Spleen (tissue), 11 donors: ENCODE results near the gene GRK3. TPM values are rescaled to one million over a fixed set of nuclear protein-coding genes. Genes with fewer than 3 reads are reported as not detected.

Experiments used
- DNase-seq: peaks from one replicate; pipeline ENCODE4 v3.0.0-alpha.2; 2020
- H3K27ac ChIP-seq, 8 donors: fragments of 200-600 bp; sonication (generic) in 7 of 8; 1 replicate in 4 of 8; 2 replicates in 4 of 8; pipeline versions ENCODE4 v1.5.0 to v1.8.0; 2016 to 2021; ENCODE audit warnings: inconsistent platforms in 4 of 8, mild to moderate bottlenecking in 4 of 8, moderate library complexity in 1 of 8
- H3K27me3 ChIP-seq, 7 donors: fragments of 200-600 bp; sonication (generic) in 6 of 7; replicated peaks in 1 of 7; 1 replicate in 4 of 7; 2 replicates in 3 of 7; pipeline versions ENCODE4 v1.5.0 to v1.8.0; 2016 to 2021; ENCODE audit warnings: inconsistent platforms in 3 of 7, mild to moderate bottlenecking in 1 of 7
- H3K36me3 ChIP-seq, 6 donors: fragments of 200-600 bp; sonication (generic) in 5 of 6; 1 replicate in 4 of 6; 2 replicates in 2 of 6; pipeline versions ENCODE4 v1.5.0 to v1.8.0; 2016 to 2021; ENCODE audit warnings: inconsistent platforms in 2 of 6
- H3K4me1 ChIP-seq, 6 donors: fragments of 200-600 bp; sonication (generic) in 5 of 6; 1 replicate in 3 of 6; 2 replicates in 3 of 6; pipeline versions ENCODE4 v1.5.0 to v1.8.0; 2016 to 2021; ENCODE audit warnings: inconsistent platforms in 3 of 6
- H3K4me3 ChIP-seq, 8 donors: fragments of 200-600 bp; sonication (generic) in 7 of 8; 1 replicate in 4 of 8; 2 replicates in 4 of 8; pipeline versions ENCODE4 v1.5.0 to v1.8.0; 2016 to 2021; ENCODE audit warnings: inconsistent platforms in 4 of 8, mild to moderate bottlenecking in 4 of 8, moderate library complexity in 2 of 8
- H3K9me3 ChIP-seq, 8 donors: fragments of 200-600 bp; sonication (generic) in 7 of 8; 1 replicate in 4 of 8; 2 replicates in 4 of 8; pipeline versions ENCODE4 v1.5.0 to v1.8.0; 2016 to 2021; ENCODE audit warnings: inconsistent platforms in 4 of 8
- CTCF ChIP-seq, 11 experiments: fragments of 200-600 bp in 7 of 11; fragments of 450-650 bp in 4 of 11; sonication (generic) in 4 of 11; IDR thresholded peaks in 8 of 11; conservative IDR thresholded peaks in 3 of 11; 1 replicate in 7 of 11; 2 replicates in 4 of 11; pipeline versions ENCODE4 v1.4.0 to v1.8.0; 2016 to 2021; ENCODE audit warnings: antibody characterized with exemption in 11 of 11, inconsistent platforms in 4 of 11, mild to moderate bottlenecking in 1 of 11
- POLR2A ChIP-seq, 3 donors: fragments of 450-650 bp; IDR thresholded peaks; one replicate each; pipeline ENCODE4 v1.5.1; 2017; ENCODE audit warnings: antibody characterized with exemption in 3 of 3, mild to moderate bottlenecking in 1 of 3
- POLR2AphosphoS5 ChIP-seq, 3 donors: sonication (generic); formaldehyde crosslinking; IDR thresholded peaks; one replicate each; pipeline ENCODE4 v1.5.1; 2017; ENCODE audit warnings: antibody characterized with exemption in 3 of 3
- WGBS, 5 donors: extraction: QIAGEN DNeasy Blood & Tissue Kit in 3 of 5; methylation state at CpG; one replicate each; pipeline versions ENCODE4 v1.1.5 to v1.1.7; 2013 to 2018; 5-methylcytosine and 5-hydroxymethylcytosine counted together
- intact Hi-C: fragments of 100-400 bp; cut with DNase I; formaldehyde crosslinking; loops from one replicate; pipeline ENCODE4 v1.15.0; 2023; ENCODE audit warnings: low total_unique reads
- polyA plus RNA-seq, 3 donors: library from polyadenylated mRNA; stranded (reverse); fragments of 200-250 nt; gene quantifications; one replicate each; pipeline ENCODE4 v1.2.1, GENCODE V29; 2013
- total RNA-seq, 7 donors: library from RNA; depleted of rRNA in 3 of 7; stranded (reverse); fragments of >200 nt in 3 of 7; fragmentation: NEBNext Ultra II Directional in 4 of 7; extraction: Animal tissue kit (Norgen Biotek cat#: 25700) in 4 of 7; gene quantifications; one replicate each; pipeline versions ENCODE4 v1.1.0 to v1.2.1, GENCODE V29; 2016 to 2021
- donor health status: healthy with polysubstance abuse.
- donor health status: DM: no; HTN: no; CAD: no; lungs with moderate emphysema.
- donor health status: DM: no; HTN: no; CAD: no.
- donor health status: Bipolar disorder and iron deficiency.
- donor health status: healthy.
- donor health status: DM: no; HTN: no; CAD: no.
- donor health status: DM: yes; HTN: yes; CAD: no.

Gene GRK3
- total and polyA plus RNA-seq, 10 donors = 9.3 to 60.7 (median 45.7) TPM

- TF ChIP-seq CTCF (IDR thresholded peaks at IDR 0.05 in 8 of 11, conservative IDR thresholded peaks at IDR 0.05 in 3 of 11) = no peak
- peak in 1 of 3 donors; percentile 19 for TF ChIP-seq POLR2AphosphoS5 (IDR thresholded peaks at IDR 0.05)
- TF ChIP-seq POLR2A (IDR thresholded peaks at IDR 0.05) = no peak
- H3K4me3 ChIP-seq = no peak overlapping the region
- peaks cover 0 to 6% (median 0%) of the 10 kb centered on the region in 8 donors for H3K9me3 ChIP-seq
- 82 to 92% (median 88%) methylated on average over 4 of the region's 4 CpGs for WGBS, 5 donors
- no peaks in the 10 kb centered on the region for H3K27me3 ChIP-seq
- H3K27ac ChIP-seq = peak overlapping the region in 3 of 8 donors; percentile 12 to 31 (median 27)
- DNase-seq = no peak
- no peaks in the 10 kb centered on the region for H3K36me3 ChIP-seq
- intact Hi-C loops = no loop called here
- H3K4me1 ChIP-seq = peaks cover 4 to 31% (median 14%) of the 10 kb centered on the region in 6 donors
These were observed 23.4 kb upstream of the GRK3 start for GRCh38 chr22:25540908-25541660.

GRCh38 chr22:25542191-25542590, 22.3 kb upstream of the GRK3 start:
- intact Hi-C loops = no loop called here
- WGBS, 5 donors = 88 to 100% (median 94%) methylated on average over 1 of the region's 1 CpG
- Histone ChIP-seq H3K9me3 (peaks cover 0 to 6% (median 0%) of the 10 kb centered on the region in 8 donors), H3K27ac (no peak overlapping the region), H3K4me1 (peaks cover 4 to 35% (median 15%) of the 10 kb centered on the region in 6 donors), H3K36me3 (no peaks in the 10 kb centered on the region), H3K4me3 (no peak overlapping the region), H3K27me3 (no peaks in the 10 kb centered on the region)
- no peak for DNase-seq
- no peak for TF ChIP-seq POLR2AphosphoS5 (IDR thresholded peaks at IDR 0.05)
- no peak for TF ChIP-seq POLR2A (IDR thresholded peaks at IDR 0.05)
- no peak for TF ChIP-seq CTCF (IDR thresholded peaks at IDR 0.05 in 8 of 11, conservative IDR thresholded peaks at IDR 0.05 in 3 of 11)

GRCh38 chr22:25542720-25543402, 21.6 kb upstream of the GRK3 start:
- Histone ChIP-seq H3K4me1 (peaks cover 4 to 35% (median 15%) of the 10 kb centered on the region in 6 donors), H3K36me3 (no peaks in the 10 kb centered on the region), H3K4me3 (no peak overlapping the region), H3K27ac (no peak overlapping the region), H3K27me3 (no peaks in the 10 kb centered on the region), H3K9me3 (peaks cover 0 to 6% (median 0%) of the 10 kb centered on the region in 8 donors)
- WGBS, 5 donors = 84 to 94% (median 87%) methylated on average over 6 of the region's 6 CpGs
- TF ChIP-seq CTCF (IDR thresholded peaks at IDR 0.05 in 8 of 11, conservative IDR thresholded peaks at IDR 0.05 in 3 of 11) = no peak
- no peak for TF ChIP-seq POLR2A (IDR thresholded peaks at IDR 0.05)
- no peak for TF ChIP-seq POLR2AphosphoS5 (IDR thresholded peaks at IDR 0.05)
- DNase-seq = no peak
- intact Hi-C loops = no loop called here

GRCh38 chr22:25545146-25545545, 19.3 kb upstream of the GRK3 start:
- intact Hi-C loops = no loop called here
- 77 to 86% (median 83%) methylated on average over 3 of the region's 3 CpGs for WGBS, 5 donors
- peaks cover 0 to 6% (median 0%) of the 10 kb centered on the region in 8 donors for H3K9me3 ChIP-seq
- H3K27me3 ChIP-seq = no peaks in the 10 kb centered on the region
- no peak overlapping the region for H3K4me3 ChIP-seq
- no peak for DNase-seq
- H3K4me1 ChIP-seq = peaks cover 4 to 35% (median 15%) of the 10 kb centered on the region in 6 donors
- no peaks in the 10 kb centered on the region for H3K36me3 ChIP-seq
- TF ChIP-seq POLR2AphosphoS5 (IDR thresholded peaks at IDR 0.05) (no peak), CTCF (IDR thresholded peaks at IDR 0.05 in 8 of 11, conservative IDR thresholded peaks at IDR 0.05 in 3 of 11) (no peak), POLR2A (IDR thresholded peaks at IDR 0.05) (no peak)
- H3K27ac ChIP-seq = peak overlapping the region in 2 of 8 donors; percentile 19 to 30
